Suprapubic skin (tissue), 3 donors: ENCODE data around the gene CRACDL.

Source experiments
- EP300 ChIP-seq: sonication (generic); formaldehyde crosslinking; IDR thresholded peaks from one replicate; pipeline ENCODE4 v1.6.1; 2017; ENCODE audit warnings: antibody characterized with exemption
- TF ChIP-seq, protein P1 (sequence below), 2 donors: fragments of 200-600 bp in 1 of 2; fragments of 450-650 bp in 1 of 2; sonication (generic) in 1 of 2; IDR thresholded peaks; one replicate each; pipeline ENCODE4 v1.5.1; 2016 to 2019; ENCODE audit warnings: antibody characterized with exemption in 2 of 2, mild to moderate bottlenecking in 1 of 2, moderate library complexity in 1 of 2

DNA sequence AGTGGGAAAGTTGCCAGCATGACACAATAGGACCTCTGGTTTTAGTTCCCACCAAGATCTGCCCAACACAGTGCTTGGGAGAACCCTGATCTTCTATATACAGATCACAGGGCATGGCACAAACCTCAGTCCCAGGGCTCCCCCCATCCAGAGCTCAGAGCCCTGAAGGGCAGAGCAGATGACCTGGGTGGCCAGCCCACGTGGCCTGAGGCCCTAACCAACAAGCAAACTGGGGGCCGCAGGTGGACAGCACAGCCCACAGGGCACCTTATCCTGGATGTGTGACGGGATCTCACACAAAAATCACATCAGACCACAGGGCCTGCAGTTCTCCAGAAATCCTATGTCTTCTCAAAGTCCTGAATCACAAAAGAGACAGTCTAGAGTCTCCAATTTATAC is 34.7 kb downstream of the CRACDL start:
- TF ChIP-seq, protein P1, sequence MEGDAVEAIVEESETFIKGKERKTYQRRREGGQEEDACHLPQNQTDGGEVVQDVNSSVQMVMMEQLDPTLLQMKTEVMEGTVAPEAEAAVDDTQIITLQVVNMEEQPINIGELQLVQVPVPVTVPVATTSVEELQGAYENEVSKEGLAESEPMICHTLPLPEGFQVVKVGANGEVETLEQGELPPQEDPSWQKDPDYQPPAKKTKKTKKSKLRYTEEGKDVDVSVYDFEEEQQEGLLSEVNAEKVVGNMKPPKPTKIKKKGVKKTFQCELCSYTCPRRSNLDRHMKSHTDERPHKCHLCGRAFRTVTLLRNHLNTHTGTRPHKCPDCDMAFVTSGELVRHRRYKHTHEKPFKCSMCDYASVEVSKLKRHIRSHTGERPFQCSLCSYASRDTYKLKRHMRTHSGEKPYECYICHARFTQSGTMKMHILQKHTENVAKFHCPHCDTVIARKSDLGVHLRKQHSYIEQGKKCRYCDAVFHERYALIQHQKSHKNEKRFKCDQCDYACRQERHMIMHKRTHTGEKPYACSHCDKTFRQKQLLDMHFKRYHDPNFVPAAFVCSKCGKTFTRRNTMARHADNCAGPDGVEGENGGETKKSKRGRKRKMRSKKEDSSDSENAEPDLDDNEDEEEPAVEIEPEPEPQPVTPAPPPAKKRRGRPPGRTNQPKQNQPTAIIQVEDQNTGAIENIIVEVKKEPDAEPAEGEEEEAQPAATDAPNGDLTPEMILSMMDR (IDR thresholded peaks at IDR 0.05) = no peak
- TF ChIP-seq EP300 = no peak
